ENCODE data around the gene GAB4. TPM values are rescaled to one million over a fixed set of nuclear protein-coding genes. Genes with fewer than 3 reads are reported as not detected.

GAB4 gene
- total and polyA plus RNA-seq, 9 donors = not detected

GRCh38 chr22:16962501-16962900 lies 45.5 kb downstream of the GAB4 start:
- intact Hi-C loops (cut with DNase I) = no loop called here
- H3K27me3 ChIP-seq = no peaks in the 10 kb centered on the region
- WGBS, 3 donors = 83 to 90% (median 88%) methylated on average over 7 of the region's 7 CpGs

GRCh38 chr22:16961477-16962186 lies 46.4 kb downstream of the GAB4 start:
- intact Hi-C loops (cut with DNase I) = no loop called here
- H3K9me3 ChIP-seq = no peaks in the 10 kb centered on the region
- no peaks in the 10 kb centered on the region for H3K27me3 ChIP-seq
- DNase-seq = no peak
- WGBS, 3 donors = 67 to 76% (median 73%) methylated on average over 14 of the region's 14 CpGs
- no peaks in the 10 kb centered on the region for H3K36me3 ChIP-seq
- H3K4me3 ChIP-seq = no peak overlapping the region
- no peak overlapping the region for H3K27ac ChIP-seq
- no peak for TF ChIP-seq EP300 (IDR thresholded peaks at IDR 0.05)
- H3K4me1 ChIP-seq (ENCODE audit: insufficient read depth) = no peaks in the 10 kb centered on the region

More at GRCh38 chr22:16962501-16962900, 45.5 kb downstream of the GAB4 start:
- Histone ChIP-seq H3K4me3 (no peak overlapping the region), H3K27ac (no peak overlapping the region), H3K9me3 (no peaks in the 10 kb centered on the region), H3K4me1 (ENCODE audit: insufficient read depth) (no peaks in the 10 kb centered on the region), H3K36me3 (no peaks in the 10 kb centered on the region)
- TF ChIP-seq CTCF (IDR thresholded peaks at IDR 0.05) (no peak), EP300 (IDR thresholded peaks at IDR 0.05) (no peak), POLR2A (IDR thresholded peaks at IDR 0.05) (no peak)
- no peak for DNase-seq

- intact Hi-C loops (cut with DNase I) = no loop called here
- TF ChIP-seq CTCF (IDR thresholded peaks at IDR 0.05) = no peak
- no peak for TF ChIP-seq POLR2A (IDR thresholded peaks at IDR 0.05)
- no peak for TF ChIP-seq EP300 (IDR thresholded peaks at IDR 0.05)
- no peak for DNase-seq
- Histone ChIP-seq H3K9me3 (no peaks in the 10 kb centered on the region), H3K4me3 (no peak overlapping the region), H3K36me3 (no peaks in the 10 kb centered on the region), H3K4me1 (ENCODE audit: insufficient read depth) (no peaks in the 10 kb centered on the region), H3K27me3 (no peaks in the 10 kb centered on the region), H3K27ac (no peak overlapping the region)
- WGBS, 3 donors = 62 to 77% (median 64%) methylated on average over 4 of the region's 4 CpGs
Observed at GRCh38 chr22:16960884-16961249, 47.2 kb downstream of the GAB4 start.

- DNase-seq = no peak
- Histone ChIP-seq H3K9me3 (no peaks in the 10 kb centered on the region), H3K4me1 (ENCODE audit: insufficient read depth) (no peaks in the 10 kb centered on the region), H3K27ac (no peak overlapping the region), H3K4me3 (no peak overlapping the region), H3K27me3 (no peaks in the 10 kb centered on the region), H3K36me3 (no peaks in the 10 kb centered on the region)
- intact Hi-C loops (cut with DNase I) = no loop called here
- no peak for TF ChIP-seq CTCF (IDR thresholded peaks at IDR 0.05)
- TF ChIP-seq EP300 (IDR thresholded peaks at IDR 0.05) = no peak
- TF ChIP-seq POLR2A (IDR thresholded peaks at IDR 0.05) = no peak
- WGBS, 3 donors = 63 to 69% (median 65%) methylated on average over 3 of the region's 3 CpGs
Observed at GRCh38 chr22:16960220-16960883, 47.7 kb downstream of the GAB4 start.

- H3K9me3 ChIP-seq = no peaks in the 10 kb centered on the region
Observed at GRCh38 chr22:16959345-16959930, 48.6 kb downstream of the GAB4 start.

More at GRCh38 chr22:16959345-16959930, 48.6 kb downstream of the GAB4 start:
- TF ChIP-seq CTCF (IDR thresholded peaks at IDR 0.05) = no peak
- no peak for TF ChIP-seq EP300 (IDR thresholded peaks at IDR 0.05)
- TF ChIP-seq POLR2A (IDR thresholded peaks at IDR 0.05) = no peak
- intact Hi-C loops (cut with DNase I) = no loop called here
- Histone ChIP-seq H3K4me3 (no peak overlapping the region), H3K4me1 (ENCODE audit: insufficient read depth) (no peaks in the 10 kb centered on the region), H3K27me3 (no peaks in the 10 kb centered on the region), H3K36me3 (no peaks in the 10 kb centered on the region), H3K27ac (no peak overlapping the region)
- DNase-seq = no peak
- 65 to 75% (median 70%) methylated on average over 10 of the region's 10 CpGs for WGBS, 3 donors
